Endodermal cell (in vitro differentiated cells): ENCODE measurements around the gene PPA1. TPM values are rescaled to one million over a fixed set of nuclear protein-coding genes. Genes with fewer than 3 reads are reported as not detected.

Source experiments
- DNase-seq: peaks from one replicate; pipeline ENCODE4 v3.0.0-alpha.2; 2017
- H3K27ac ChIP-seq: 2 replicates; pipeline ENCODE4 v1.5.1; 2013; ENCODE audit warnings: mild to moderate bottlenecking, low read depth, low read length, moderate library complexity
- H3K27me3 ChIP-seq: 2 replicates; pipeline ENCODE4 v1.6.1; 2013; ENCODE audit warnings: mild to moderate bottlenecking, low read length, moderate library complexity; ENCODE audit not compliant: insufficient read depth, control insufficient read depth, poor library complexity, severe bottlenecking
- H3K36me3 ChIP-seq: 2 replicates; pipeline ENCODE4 v1.7.0; 2013; ENCODE audit warnings: mild to moderate bottlenecking, low read length, moderate library complexity; ENCODE audit not compliant: control insufficient read depth, insufficient read depth
- H3K4me1 ChIP-seq: one replicate; pipeline ENCODE4 v1.7.0; 2013; ENCODE audit warnings: low read length; ENCODE audit not compliant: control insufficient read depth, insufficient read depth
- H3K4me3 ChIP-seq: 2 replicates; pipeline ENCODE4 v1.5.1; 2013; ENCODE audit warnings: mild to moderate bottlenecking, low read length, moderate library complexity
- H3K9ac ChIP-seq: 2 replicates; pipeline ENCODE4 v1.6.1; 2013; ENCODE audit warnings: mild to moderate bottlenecking, low read length, moderate library complexity; ENCODE audit not compliant: poor library complexity, severe bottlenecking; ENCODE audit errors: extremely low read depth
- H3K9me3 ChIP-seq: 2 replicates; pipeline ENCODE4 v1.6.1; 2013; ENCODE audit warnings: mild to moderate bottlenecking, low read length, moderate library complexity; ENCODE audit not compliant: control insufficient read depth
- H3K27ac Mint-ChIP-seq: 2 replicates; pipeline ENCODE4 v1.8.0; 2020; ENCODE audit warnings: mixed read lengths
- H3K27me3 Mint-ChIP-seq: 2 replicates; pipeline ENCODE4 v1.8.0; 2021; ENCODE audit warnings: mild to moderate bottlenecking, mixed read lengths; ENCODE audit not compliant: insufficient read depth
- H3K36me3 Mint-ChIP-seq: 2 replicates; pipeline ENCODE4 v1.8.0; 2020; ENCODE audit warnings: low read depth, mixed read lengths
- H3K4me1 Mint-ChIP-seq: 2 replicates; pipeline ENCODE4 v1.8.0; 2020; ENCODE audit warnings: mixed read lengths
- H3K4me3 Mint-ChIP-seq: 2 replicates; pipeline ENCODE4 v1.8.0; 2020; ENCODE audit warnings: mild to moderate bottlenecking, moderate library complexity, mixed read lengths
- H3K9me3 Mint-ChIP-seq: 2 replicates; pipeline ENCODE4 v1.8.0; 2020; ENCODE audit warnings: mild to moderate bottlenecking, mixed read lengths
- CTCF ChIP-seq: fragments of 200-600 bp; sonication (generic); conservative IDR thresholded peaks from 2 replicates; pipeline ENCODE4 v1.5.0; 2021; ENCODE audit warnings: antibody characterized with exemption, mild to moderate bottlenecking
- WGBS, 2 experiments: methylation state at CpG; one replicate each; pipeline versions ENCODE4 v1.1.5 to v1.1.7; 2013; ENCODE audit warnings: missing lambda C conversion rate in 2 of 2, mixed read lengths in 1 of 2; ENCODE audit not compliant: insufficient coverage in 1 of 2, insufficient read length in 1 of 2; 5-methylcytosine and 5-hydroxymethylcytosine counted together
- total RNA-seq, 2 donors: library from RNA; stranded (reverse); fragmentation: NEBNext Ultra II Directional in 1 of 2; extraction: Animal tissue kit (Norgen Biotek cat#: 25700) in 1 of 2; gene quantifications; 2 replicates in 1 of 2; 3 replicates in 1 of 2; pipeline ENCODE4 v1.2.1, GENCODE V29; 2021

Gene PPA1
- total RNA-seq, 2 donors from 2014 or later, result 63.3 to 72.1 TPM

- Histone ChIP-seq H3K4me1 (no peaks in the 10 kb centered on the region), H3K36me3 (no peaks in the 10 kb centered on the region), H3K27ac (no peak overlapping the region), H3K9ac (no peak overlapping the region), H3K4me3 (no peak overlapping the region), H3K9me3 (peaks cover 5% of the 10 kb centered on the region), H3K27me3 (no peaks in the 10 kb centered on the region)
- no peaks in the 10 kb centered on the region for H3K4me1 Mint-ChIP-seq
- no peak for DNase-seq
- WGBS, 2 experiments, result 92 to 94% methylated on average over 4 to 7 of the region's 7 CpGs
- peaks cover 8% of the 10 kb centered on the region for H3K9me3 Mint-ChIP-seq
- H3K4me3 Mint-ChIP-seq, result no peak overlapping the region
- H3K27me3 Mint-ChIP-seq, result peaks cover 9% of the 10 kb centered on the region
- H3K36me3 Mint-ChIP-seq, result no peaks in the 10 kb centered on the region
- H3K27ac Mint-ChIP-seq, result no peak overlapping the region
- TF ChIP-seq CTCF, result no peak
These were observed 32.8 kb upstream of the PPA1 start for GRCh38 chr10:70266056-70266455.

GRCh38 chr10:70265032-70265689, 31.9 kb upstream of the PPA1 start:
- TF ChIP-seq CTCF, result peak; percentile 79
- WGBS, 2 experiments, result 60 to 61% methylated on average over 4 to 10 of the region's 10 CpGs
- H3K4me1 Mint-ChIP-seq, result no peaks in the 10 kb centered on the region

DNA sequence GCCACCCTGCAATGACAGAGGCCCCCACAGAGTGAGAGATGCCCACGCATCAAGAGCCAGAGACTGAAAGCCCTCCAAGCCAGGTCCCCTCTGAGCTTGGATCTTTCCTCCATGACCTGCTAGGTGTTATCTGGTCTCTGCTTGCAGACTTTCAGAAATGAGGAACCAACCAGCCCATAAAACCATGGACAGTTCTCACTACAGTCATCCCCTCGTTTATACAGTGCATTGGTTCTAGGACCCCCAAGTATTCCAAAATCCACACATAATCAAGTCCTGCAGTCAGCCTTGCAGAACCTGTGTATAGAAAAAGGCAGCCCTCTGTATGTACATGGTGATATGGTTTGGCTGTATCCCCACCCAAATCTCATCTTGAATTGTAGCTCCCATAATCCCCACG, 27.5 kb upstream of the PPA1 start:
- WGBS, 2 experiments, result 98 to 100% methylated on average over 1 to 3 of the region's 3 CpGs
- H3K9ac ChIP-seq, result no peak overlapping the region
- H3K27ac ChIP-seq, result no peak overlapping the region
- no peaks in the 10 kb centered on the region for H3K36me3 ChIP-seq
- no peaks in the 10 kb centered on the region for H3K4me1 ChIP-seq
- Mint-ChIP-seq H3K4me3 (no peak overlapping the region), H3K36me3 (no peaks in the 10 kb centered on the region), H3K9me3 (peaks cover 10% of the 10 kb centered on the region), H3K27ac (no peak overlapping the region), H3K27me3 (peaks cover 3% of the 10 kb centered on the region), H3K4me1 (no peaks in the 10 kb centered on the region)
- no peak for DNase-seq
- TF ChIP-seq CTCF, result no peak
- no peak overlapping the region for H3K4me3 ChIP-seq
- peaks cover 12% of the 10 kb centered on the region for H3K9me3 ChIP-seq
- H3K27me3 ChIP-seq, result no peaks in the 10 kb centered on the region

More at GRCh38 chr10:70265032-70265689, 31.9 kb upstream of the PPA1 start:
- H3K27ac Mint-ChIP-seq, result no peak overlapping the region
- H3K36me3 Mint-ChIP-seq, result no peaks in the 10 kb centered on the region
- peak; percentile 90 for DNase-seq
- no peak overlapping the region for H3K4me3 Mint-ChIP-seq
- H3K4me1 ChIP-seq, result no peaks in the 10 kb centered on the region
- H3K4me3 ChIP-seq, result no peak overlapping the region
- no peak overlapping the region for H3K27ac ChIP-seq
- H3K36me3 ChIP-seq, result no peaks in the 10 kb centered on the region
- H3K27me3 ChIP-seq, result no peaks in the 10 kb centered on the region
- H3K9me3 Mint-ChIP-seq, result peaks cover 10% of the 10 kb centered on the region
- no peak overlapping the region for H3K9ac ChIP-seq
- H3K27me3 Mint-ChIP-seq, result peaks cover 9% of the 10 kb centered on the region
- peaks cover 12% of the 10 kb centered on the region for H3K9me3 ChIP-seq
